GM12872 (cell line): ENCODE data around the gene ROBO1.

Experiments used
- CTCF ChIP-seq: IDR thresholded peaks from 3 replicates; pipeline ENCODE4 v1.5.1; 2011; ENCODE audit warnings: low read depth, mild to moderate bottlenecking, low read length, moderate library complexity; ENCODE audit not compliant: insufficient read depth

ROBO1 gene

DNA sequence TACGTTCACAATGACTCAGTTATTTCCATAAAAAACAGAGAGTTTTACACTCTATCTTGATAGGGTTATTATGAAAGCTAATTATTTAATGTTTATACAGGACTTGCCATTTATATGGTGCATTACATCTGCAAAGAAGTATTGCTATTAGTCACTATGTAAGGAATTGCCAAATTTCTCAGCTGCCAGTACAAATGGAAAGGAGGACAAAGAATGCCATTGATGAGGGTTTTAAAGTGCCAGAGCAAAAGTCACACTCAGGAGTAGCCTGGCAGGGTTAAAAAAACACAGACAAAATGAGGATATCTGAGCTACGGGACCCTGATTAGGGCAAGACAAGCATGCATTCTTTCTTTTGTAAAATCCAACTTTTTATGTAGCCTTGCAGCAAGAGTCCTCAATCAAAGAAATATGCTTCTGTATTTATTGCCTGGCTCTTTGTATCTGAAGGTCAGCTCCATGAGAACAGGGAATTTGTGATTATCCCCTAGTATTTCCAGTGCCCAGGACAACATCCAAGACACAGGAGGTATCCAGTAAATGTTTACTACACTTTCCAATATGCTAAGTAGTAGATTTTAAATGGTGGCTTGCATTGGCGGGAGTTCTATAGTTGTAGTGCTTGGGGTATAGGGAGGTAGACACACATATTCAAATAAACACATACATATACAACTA, 1013.6 kb downstream of the ROBO1 start:
- TF ChIP-seq CTCF: no peak

- no peak for TF ChIP-seq CTCF
Observed at GRCh38 chr3:78751266-78751665, 1016.5 kb downstream of the ROBO1 start.

DNA sequence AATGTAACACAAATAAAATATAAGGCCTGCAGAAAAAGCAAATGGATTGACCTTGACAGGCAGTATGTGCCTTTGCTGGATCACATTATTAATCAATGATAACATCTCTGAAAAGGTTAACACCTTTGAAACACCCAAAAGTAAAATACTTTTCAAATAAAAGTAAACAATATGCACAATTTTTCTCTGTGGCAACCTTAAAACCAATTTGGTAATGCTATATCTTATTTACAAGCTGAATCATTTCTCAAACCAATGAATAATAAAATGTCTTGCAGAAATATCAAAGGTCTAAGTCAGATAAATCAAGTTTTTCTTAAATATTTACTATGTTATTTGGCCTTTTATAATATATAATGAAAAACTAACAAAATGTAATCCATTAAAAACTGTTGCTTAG, 1018.7 kb downstream of the ROBO1 start:
- TF ChIP-seq CTCF: no peak

DNA sequence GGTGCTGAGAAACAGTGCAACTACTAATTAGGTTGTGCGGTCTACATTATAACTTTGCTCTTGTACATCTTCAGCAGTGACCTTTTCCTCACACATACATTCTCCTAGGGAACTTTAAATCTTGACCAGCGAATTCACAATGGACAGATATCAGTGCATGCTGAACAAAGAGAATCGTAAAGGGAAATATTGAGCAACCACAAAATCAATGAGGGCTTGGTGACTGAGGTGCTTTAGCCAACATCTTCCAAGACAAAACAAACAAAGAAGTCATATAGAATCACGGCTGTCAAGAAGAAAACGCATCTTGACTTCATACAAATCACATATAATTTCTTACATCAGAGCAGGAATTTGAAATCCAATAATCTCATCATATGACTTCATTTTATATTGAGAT, 1022.0 kb downstream of the ROBO1 start:
- TF ChIP-seq CTCF: no peak

GRCh38 chr3:78742491-78742890, 1025.3 kb downstream of the ROBO1 start:
- no peak for TF ChIP-seq CTCF

DNA sequence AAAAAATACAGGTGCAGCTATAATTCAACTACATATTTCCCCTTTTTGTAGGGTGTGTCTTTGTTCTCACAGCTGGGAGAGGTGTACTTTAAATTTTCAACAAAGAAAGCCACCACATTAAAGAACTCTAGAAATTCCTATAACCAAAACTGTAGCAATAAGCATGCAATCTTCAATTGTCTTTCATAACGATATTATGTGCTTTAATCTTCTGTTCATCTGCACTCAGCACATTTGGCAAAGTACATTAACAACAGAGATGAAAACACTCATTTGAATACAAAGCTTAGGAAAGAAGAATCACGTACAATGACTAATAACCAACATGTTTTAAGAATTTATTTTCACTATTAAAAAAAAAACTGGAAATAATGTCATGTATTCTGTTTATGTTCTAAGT, 1025.8 kb downstream of the ROBO1 start:
- no peak for TF ChIP-seq CTCF

DNA sequence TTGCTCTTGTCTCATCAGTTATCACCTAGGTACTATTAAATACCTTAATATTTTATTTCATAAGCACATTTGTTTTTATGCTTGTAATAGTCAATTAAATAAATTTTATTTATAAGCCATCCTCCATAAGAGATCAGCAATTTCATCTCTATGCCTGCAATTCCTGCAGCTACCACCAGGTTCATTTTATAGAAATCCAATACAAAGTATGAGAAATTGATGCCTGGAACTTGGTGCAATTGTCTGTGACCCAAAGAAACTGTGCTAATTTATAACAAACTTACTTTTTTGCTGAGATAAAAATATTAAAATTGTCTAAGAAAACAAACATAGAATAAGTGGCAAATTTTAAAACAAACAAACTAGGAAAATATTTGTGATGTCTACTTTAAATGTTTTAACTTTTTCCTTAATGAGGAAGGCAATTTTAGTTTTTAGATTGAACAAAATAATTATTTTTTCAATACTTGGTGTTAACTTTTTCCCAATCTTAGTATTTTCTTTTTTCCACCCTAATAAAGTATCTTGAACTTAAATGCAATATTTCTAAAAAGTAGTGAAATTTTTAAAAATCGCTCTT, 1026.6 kb downstream of the ROBO1 start:
- peak; percentile 53; the same call in 2 of the 3 replicates for TF ChIP-seq CTCF
